SU-DHL-6 (cell line): Measurements from ENCODE around the gene CMSS1.

ENCODE experiments used
- H2AFZ ChIP-seq: fragments of 200-600 bp; sonication (generic); 2 replicates; pipeline ENCODE4 v1.6.1; 2014; ENCODE audit warnings: low read depth, mild to moderate bottlenecking, moderate library complexity, mixed read lengths, antibody characterized with exemption, low read length; ENCODE audit not compliant: severe bottlenecking
- H3F3A ChIP-seq: fragments of 200-600 bp; shearing (Covaris generic); 2 replicates; pipeline ENCODE4 v1.6.0; 2016; ENCODE audit warnings: antibody characterized with exemption, mild to moderate bottlenecking; ENCODE audit not compliant: insufficient read depth
- H3K27ac ChIP-seq: fragments of 200-600 bp; sonication (generic); 2 replicates; pipeline ENCODE4 v1.5.1; 2016; ENCODE audit warnings: low read depth, mild to moderate bottlenecking, low read length, moderate library complexity, mixed read lengths
- H3K27me3 ChIP-seq: fragments of 200-600 bp; sonication (generic), shearing (Covaris generic); 2 replicates; pipeline ENCODE4 v1.6.0; 2014; ENCODE audit warnings: mild to moderate bottlenecking, low read length
- H3K36me3 ChIP-seq: fragments of 200-600 bp; sonication (generic); 2 replicates; pipeline ENCODE4 v1.6.1; 2014; ENCODE audit warnings: mild to moderate bottlenecking, low read length, mixed read lengths
- H3K4me2 ChIP-seq: fragments of 300-600, 200-600 bp; shearing (Covaris generic), sonication (generic); 2 replicates; pipeline ENCODE4 v1.6.0; 2014; ENCODE audit warnings: low read length, low read depth, mild to moderate bottlenecking; ENCODE audit not compliant: poor library complexity, severe bottlenecking
- H3K4me3 ChIP-seq: fragments of 200-600 bp; sonication (generic); 2 replicates; pipeline ENCODE4 v1.5.1; 2014; ENCODE audit warnings: antibody characterized with exemption, low read length, mild to moderate bottlenecking, mixed read lengths; ENCODE audit not compliant: insufficient read depth, poor library complexity, severe bottlenecking
- H3K79me2 ChIP-seq: fragments of 200-600 bp; sonication (generic); 2 replicates; pipeline ENCODE4 v1.6.1; 2014; ENCODE audit warnings: mild to moderate bottlenecking, low read length, moderate library complexity; ENCODE audit not compliant: insufficient read depth
- H3K9ac ChIP-seq: fragments of 200-600 bp; sonication (generic); 2 replicates; pipeline ENCODE4 v1.7.0; 2014; ENCODE audit warnings: mild to moderate bottlenecking, low read length
- H3K9me2 ChIP-seq: fragments of 200-600 bp; sonication (generic); replicated peaks from 2 replicates; pipeline ENCODE4 v1.6.1; 2014; ENCODE audit warnings: low read length; ENCODE audit not compliant: insufficient read depth
- H3K9me3 ChIP-seq: fragments of 200-600 bp; sonication (generic); 2 replicates; pipeline ENCODE4 v1.6.1; 2014; ENCODE audit warnings: low read length, mixed read lengths; ENCODE audit not compliant: insufficient read depth
- H4K20me1 ChIP-seq: fragments of 200-600 bp; sonication (generic); 2 replicates; pipeline ENCODE4 v1.6.1; 2014; ENCODE audit warnings: low read depth, mild to moderate bottlenecking, antibody characterized with exemption, low read length, moderate library complexity, mixed read lengths
- EZH2phosphoT487 ChIP-seq: fragments of 200-600 bp; sonication (generic), shearing (Covaris generic); conservative IDR thresholded peaks from 2 replicates; pipeline ENCODE4 v1.6.1; 2018; ENCODE audit warnings: mild to moderate bottlenecking, antibody characterized with exemption, low read length, moderate library complexity, mixed read lengths
- TF ChIP-seq, protein P1 (sequence below): fragments of 200-600 bp; sonication (generic); IDR thresholded peaks from one replicate; pipeline ENCODE4 v1.5.1; 2017; ENCODE audit warnings: antibody characterized with exemption, mild to moderate bottlenecking, low read length, moderate library complexity; ENCODE audit not compliant: insufficient read depth, poor library complexity, severe bottlenecking

Gene CMSS1

DNA sequence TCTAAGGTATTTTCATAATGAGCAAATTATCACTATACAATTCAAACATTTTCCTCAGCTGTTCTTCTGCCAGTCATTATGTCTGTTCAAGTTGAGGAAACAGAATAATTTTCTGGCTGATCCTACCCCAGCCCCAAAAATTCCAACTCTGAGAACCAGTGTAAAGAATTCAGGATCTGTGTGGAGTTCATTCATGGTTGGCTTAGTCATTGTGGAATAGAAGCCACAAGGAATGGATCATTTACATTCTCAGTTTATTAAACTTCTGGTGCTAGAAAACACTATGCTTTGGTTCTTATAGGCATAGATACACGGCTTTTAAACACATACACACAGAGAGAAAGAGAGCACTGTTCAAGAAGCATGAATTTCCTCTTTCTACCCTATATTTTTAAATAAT, 134.6 kb downstream of the CMSS1 start:
- H3K27me3 ChIP-seq, result no peaks in the 10 kb centered on the region
- H3K79me2 ChIP-seq, result no peaks in the 10 kb centered on the region
- no peaks in the 10 kb centered on the region for H3K36me3 ChIP-seq
- TF ChIP-seq, protein P1, sequence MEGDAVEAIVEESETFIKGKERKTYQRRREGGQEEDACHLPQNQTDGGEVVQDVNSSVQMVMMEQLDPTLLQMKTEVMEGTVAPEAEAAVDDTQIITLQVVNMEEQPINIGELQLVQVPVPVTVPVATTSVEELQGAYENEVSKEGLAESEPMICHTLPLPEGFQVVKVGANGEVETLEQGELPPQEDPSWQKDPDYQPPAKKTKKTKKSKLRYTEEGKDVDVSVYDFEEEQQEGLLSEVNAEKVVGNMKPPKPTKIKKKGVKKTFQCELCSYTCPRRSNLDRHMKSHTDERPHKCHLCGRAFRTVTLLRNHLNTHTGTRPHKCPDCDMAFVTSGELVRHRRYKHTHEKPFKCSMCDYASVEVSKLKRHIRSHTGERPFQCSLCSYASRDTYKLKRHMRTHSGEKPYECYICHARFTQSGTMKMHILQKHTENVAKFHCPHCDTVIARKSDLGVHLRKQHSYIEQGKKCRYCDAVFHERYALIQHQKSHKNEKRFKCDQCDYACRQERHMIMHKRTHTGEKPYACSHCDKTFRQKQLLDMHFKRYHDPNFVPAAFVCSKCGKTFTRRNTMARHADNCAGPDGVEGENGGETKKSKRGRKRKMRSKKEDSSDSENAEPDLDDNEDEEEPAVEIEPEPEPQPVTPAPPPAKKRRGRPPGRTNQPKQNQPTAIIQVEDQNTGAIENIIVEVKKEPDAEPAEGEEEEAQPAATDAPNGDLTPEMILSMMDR, result no peak
- TF ChIP-seq EZH2phosphoT487, result no peak
- H3K9ac ChIP-seq, result no peak overlapping the region
- no peak overlapping the region for H3K4me2 ChIP-seq
- no peaks in the 10 kb centered on the region; the same call in none of the 2 replicates for H4K20me1 ChIP-seq
- H3K9me3 ChIP-seq, result no peaks in the 10 kb centered on the region
- no peaks in the 10 kb centered on the region for H3K9me2 ChIP-seq
- no peaks in the 10 kb centered on the region for H3F3A ChIP-seq
- no peak overlapping the region for H3K4me3 ChIP-seq
- no peak overlapping the region for H2AFZ ChIP-seq
- no peak overlapping the region for H3K27ac ChIP-seq

DNA sequence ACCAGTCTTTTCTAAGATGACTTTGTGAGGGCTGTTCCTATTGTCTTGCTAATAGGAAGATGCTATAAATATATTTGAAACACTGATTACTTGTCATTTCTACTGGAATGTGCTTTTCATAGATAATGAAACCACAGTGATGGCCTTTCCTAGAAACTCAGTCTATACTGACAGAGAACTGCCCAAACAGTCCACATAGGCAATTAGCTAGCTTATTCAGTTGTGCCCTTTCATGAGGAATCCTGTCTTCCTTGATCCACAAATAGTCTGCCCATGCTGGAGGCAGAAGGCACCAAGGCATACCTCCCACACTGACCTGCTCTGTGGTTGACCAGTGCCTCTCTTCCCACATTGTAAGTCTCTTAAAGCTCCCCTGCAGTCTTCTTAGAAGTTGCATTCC, 135.9 kb downstream of the CMSS1 start:
- H3F3A ChIP-seq, result no peaks in the 10 kb centered on the region
- no peak overlapping the region for H3K27ac ChIP-seq
- H3K9me3 ChIP-seq, result no peaks in the 10 kb centered on the region
- no peak overlapping the region for H3K9ac ChIP-seq
- H3K36me3 ChIP-seq, result no peaks in the 10 kb centered on the region
- H4K20me1 ChIP-seq, result no peaks in the 10 kb centered on the region; the same call in 1 of the 2 replicates
- H2AFZ ChIP-seq, result no peak overlapping the region
- no peak overlapping the region for H3K4me3 ChIP-seq
- no peaks in the 10 kb centered on the region for H3K27me3 ChIP-seq
- H3K9me2 ChIP-seq, result no peaks in the 10 kb centered on the region
- no peak for TF ChIP-seq EZH2phosphoT487
- no peak overlapping the region for H3K4me2 ChIP-seq
- no peaks in the 10 kb centered on the region for H3K79me2 ChIP-seq

DNA sequence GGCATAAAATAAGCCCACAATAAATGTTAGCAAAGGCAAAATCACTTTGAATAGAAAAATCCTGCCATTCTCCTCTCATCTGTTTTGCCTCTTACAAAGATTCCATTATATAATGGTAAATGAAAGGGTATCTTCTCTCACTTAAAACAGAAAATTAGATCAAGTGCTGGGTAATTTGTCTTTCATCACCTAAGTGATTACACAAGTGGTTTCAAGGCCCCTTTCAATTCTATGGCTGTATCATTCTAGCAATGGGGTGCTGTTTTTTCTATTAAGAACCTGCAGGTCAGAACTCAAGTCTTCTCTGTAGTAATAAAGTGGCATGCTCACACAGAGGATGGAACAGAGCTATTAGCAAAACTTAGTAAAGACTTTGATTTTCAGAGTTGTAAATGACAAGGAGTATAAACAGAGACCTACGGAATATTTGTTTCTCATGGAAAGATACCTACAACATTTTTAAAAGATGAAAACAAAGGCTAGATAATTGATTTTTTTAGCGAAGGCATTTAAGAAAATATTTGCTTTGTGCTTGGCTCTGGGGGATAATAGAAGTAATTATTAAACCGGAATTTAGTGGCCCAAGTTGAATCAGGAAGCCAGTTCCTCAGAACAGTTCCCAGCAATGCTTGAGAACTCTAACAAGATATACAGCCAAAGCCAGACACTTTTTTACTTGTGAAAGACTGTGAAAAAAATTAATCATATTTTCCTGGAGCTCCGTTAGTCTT, 137.4 kb downstream of the CMSS1 start:
- TF ChIP-seq EZH2phosphoT487, result no peak
- TF ChIP-seq, protein P1, result no peak
- Histone ChIP-seq H3K79me2 (no peaks in the 10 kb centered on the region), H2AFZ (no peak overlapping the region), H3K9ac (no peak overlapping the region), H3K9me3 (no peaks in the 10 kb centered on the region), H3K9me2 (no peaks in the 10 kb centered on the region), H4K20me1 (no peaks in the 10 kb centered on the region; the same call in 1 of the 2 replicates), H3K4me3 (no peak overlapping the region), H3K27ac (no peak overlapping the region), H3K4me2 (no peak overlapping the region), H3K36me3 (no peaks in the 10 kb centered on the region), H3F3A (no peaks in the 10 kb centered on the region), H3K27me3 (no peaks in the 10 kb centered on the region)
